PC-3 (cell line): Measurements from ENCODE around the gene FSTL3. TPM values are rescaled to one million over a fixed set of nuclear protein-coding genes. Genes with fewer than 3 reads are reported as not detected.

Source experiments
- ATAC-seq: fragments of 200-7000 bp; cut with Tn5 transposase; 2 replicates; pipeline ENCODE4 v1.9.1; 2020; ENCODE audit warnings: mild to moderate bottlenecking, moderate library complexity
- BruUV-seq: library from RNA; stranded (reverse); fragments of 400-500 nt; replicated peaks from 2 replicates; lab custom pipeline; 2021; lab: Mats Ljungman, UMichigan
- CTCF ChIA-PET: fragments of 300-600 bp; sonication (Branson Sonifier 250); formaldehyde crosslinking; loops from one replicate; lab custom pipeline; 2022; ENCODE audit warnings: antibody characterized with exemption; lab: Charles Lee
- POLR2A ChIA-PET: fragments of 300-600 bp; sonication (Branson Sonifier 250); formaldehyde crosslinking; loops from one replicate; lab custom pipeline; 2022; ENCODE audit warnings: antibody characterized with exemption; ENCODE audit not compliant: unreplicated experiment; lab: Charles Lee
- DNase-seq: peaks from one replicate; pipeline ENCODE4 v3.0.0-alpha.2; 2015
- H2AFZ ChIP-seq: fragments of 300-600 bp; sonication (generic); 2 replicates; pipeline ENCODE4 v1.6.0; 2016; ENCODE audit warnings: antibody characterized with exemption, low read length
- H3F3A ChIP-seq: fragments of 300-600 bp; sonication (generic); one replicate; pipeline ENCODE4 v1.6.0; 2017; ENCODE audit warnings: antibody characterized with exemption, low read length, control low read depth, mild to moderate bottlenecking; ENCODE audit not compliant: unreplicated experiment
- H3K27ac ChIP-seq: fragments of 300-600 bp; sonication (generic); 2 replicates; pipeline ENCODE4 v1.5.1; 2016; ENCODE audit warnings: mild to moderate bottlenecking, low read length
- H3K27me3 ChIP-seq: fragments of 300-600 bp; sonication (generic); 2 replicates; pipeline ENCODE4 v1.6.1; 2016; ENCODE audit warnings: low read length, mixed read lengths
- H3K36me3 ChIP-seq: fragments of 300-600 bp; sonication (generic); 2 replicates; pipeline ENCODE4 v1.6.1; 2016; ENCODE audit warnings: low read depth, mixed run types, low read length, mixed read lengths
- H3K4me1 ChIP-seq: fragments of 300-600 bp; sonication (generic); 2 replicates; pipeline ENCODE4 v1.5.1; 2016; ENCODE audit warnings: low read length; ENCODE audit not compliant: insufficient read depth
- H3K4me2 ChIP-seq: fragments of 300-600 bp; sonication (generic); 2 replicates; pipeline ENCODE4 v1.6.0; 2016; ENCODE audit warnings: low read length
- H3K4me3 ChIP-seq: fragments of 300-600 bp; sonication (generic); 2 replicates; pipeline ENCODE4 v1.5.1; 2016; ENCODE audit warnings: mild to moderate bottlenecking, low read length, mixed read lengths
- H3K79me2 ChIP-seq: fragments of 300-600 bp; sonication (generic); 2 replicates; pipeline ENCODE4 v1.6.1; 2017; ENCODE audit warnings: low read length, mixed read lengths
- H3K9ac ChIP-seq: fragments of 300-600 bp; sonication (generic); 2 replicates; pipeline ENCODE4 v1.6.0; 2016; ENCODE audit warnings: mild to moderate bottlenecking, low read length
- H3K9me2 ChIP-seq: fragments of 300-600 bp; sonication (generic); replicated peaks from 2 replicates; pipeline ENCODE4 v1.6.1; 2016; ENCODE audit warnings: mixed run types, low read length, mixed read lengths
- H3K9me3 ChIP-seq: fragments of 300-600 bp; sonication (generic); 2 replicates; pipeline ENCODE4 v1.6.1; 2016; ENCODE audit warnings: low read length, mixed read lengths
- H4K20me1 ChIP-seq: fragments of 300-600 bp; sonication (generic); 2 replicates; pipeline ENCODE4 v1.6.1; 2016; ENCODE audit warnings: low read length, mixed read lengths
- EZH2 ChIP-seq: fragments of 300-600 bp; sonication (generic); IDR thresholded peaks from one replicate; pipeline ENCODE4 v1.6.1; 2017; ENCODE audit warnings: antibody characterized with exemption, mild to moderate bottlenecking, low read length; ENCODE audit not compliant: unreplicated experiment
- EZH2phosphoT487 ChIP-seq: fragments of 300-600 bp; sonication (generic); IDR thresholded peaks from 2 replicates; pipeline ENCODE4 v1.6.1; 2018; ENCODE audit warnings: mild to moderate bottlenecking, antibody characterized with exemption, low read length, borderline replicate concordance
- intact Hi-C: fragments of 100-400 bp; cut with micrococcal nuclease; formaldehyde crosslinking; loops from 2 replicates; pipeline ENCODE4 v1.9.0; 2023
- total RNA-seq: library from RNA; depleted of rRNA; stranded (reverse); fragments of >200 nt; gene quantifications from 2 replicates; pipeline ENCODE4 v1.2.3, GENCODE V29; 2014
- TF ChIP-seq, protein P1 (sequence below): fragments of 300-600 bp; sonication (generic); conservative IDR thresholded peaks from 2 replicates; pipeline ENCODE4 v1.5.1; 2017; ENCODE audit warnings: antibody characterized with exemption, low read depth, mild to moderate bottlenecking, low read length

Gene FSTL3
- total RNA-seq, 1 experiment from 2014 or later: 53.3 TPM

DNA sequence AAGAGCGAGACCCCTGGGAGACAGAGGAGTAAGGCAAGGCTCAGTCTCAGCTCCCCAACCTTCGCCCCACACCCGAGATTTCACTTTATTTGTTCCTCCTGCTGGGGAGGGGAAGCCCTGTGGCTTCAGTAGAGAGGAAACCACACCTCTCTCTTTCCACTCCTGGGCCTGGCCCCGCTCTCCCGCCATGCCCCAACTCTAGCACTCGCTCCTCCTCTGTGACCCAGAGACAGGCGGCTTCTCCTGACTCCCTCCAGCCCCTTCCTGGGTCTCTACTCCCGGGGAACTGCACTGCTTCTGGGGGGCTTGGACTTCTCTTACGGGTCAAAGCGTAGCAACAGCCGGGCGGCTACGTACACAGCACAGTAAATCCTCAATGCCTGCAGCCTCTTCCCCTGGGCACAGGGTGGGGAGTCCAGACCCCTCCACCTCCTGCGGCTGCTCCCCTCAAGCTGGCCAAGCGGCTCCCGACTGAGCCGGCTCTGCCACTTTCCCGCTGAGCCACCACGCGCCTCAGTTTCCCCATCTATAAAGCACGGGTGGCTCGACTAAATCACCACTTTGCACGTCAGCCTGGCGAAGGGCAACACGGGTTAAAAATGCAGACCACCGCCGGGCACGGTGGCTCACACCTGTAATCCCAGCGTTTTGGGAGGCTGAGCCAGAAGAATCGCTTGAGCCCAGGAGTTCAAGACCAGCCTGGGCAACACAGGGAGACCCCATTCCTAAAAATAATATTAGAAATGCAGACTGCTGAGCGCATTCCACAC is 14.6 kb upstream of the FSTL3 start:
- intact Hi-C loops: no loop called here
- Histone ChIP-seq H3K36me3 (no peaks in the 10 kb centered on the region), H3K27ac (peak overlapping the region; percentile 70), H2AFZ (no peak overlapping the region), H3K4me2 (peak overlapping the region; percentile 99), H3F3A (no peaks in the 10 kb centered on the region), H3K9me2 (no peaks in the 10 kb centered on the region), H3K9me3 (no peaks in the 10 kb centered on the region), H4K20me1 (peaks cover 44% of the 10 kb centered on the region), H3K79me2 (peaks cover 63% of the 10 kb centered on the region), H3K4me1 (peaks cover 21% of the 10 kb centered on the region), H3K27me3 (no peaks in the 10 kb centered on the region), H3K9ac (peak overlapping the region; percentile 99), H3K4me3 (peak overlapping the region; percentile 88)
- TF ChIP-seq, protein P1, sequence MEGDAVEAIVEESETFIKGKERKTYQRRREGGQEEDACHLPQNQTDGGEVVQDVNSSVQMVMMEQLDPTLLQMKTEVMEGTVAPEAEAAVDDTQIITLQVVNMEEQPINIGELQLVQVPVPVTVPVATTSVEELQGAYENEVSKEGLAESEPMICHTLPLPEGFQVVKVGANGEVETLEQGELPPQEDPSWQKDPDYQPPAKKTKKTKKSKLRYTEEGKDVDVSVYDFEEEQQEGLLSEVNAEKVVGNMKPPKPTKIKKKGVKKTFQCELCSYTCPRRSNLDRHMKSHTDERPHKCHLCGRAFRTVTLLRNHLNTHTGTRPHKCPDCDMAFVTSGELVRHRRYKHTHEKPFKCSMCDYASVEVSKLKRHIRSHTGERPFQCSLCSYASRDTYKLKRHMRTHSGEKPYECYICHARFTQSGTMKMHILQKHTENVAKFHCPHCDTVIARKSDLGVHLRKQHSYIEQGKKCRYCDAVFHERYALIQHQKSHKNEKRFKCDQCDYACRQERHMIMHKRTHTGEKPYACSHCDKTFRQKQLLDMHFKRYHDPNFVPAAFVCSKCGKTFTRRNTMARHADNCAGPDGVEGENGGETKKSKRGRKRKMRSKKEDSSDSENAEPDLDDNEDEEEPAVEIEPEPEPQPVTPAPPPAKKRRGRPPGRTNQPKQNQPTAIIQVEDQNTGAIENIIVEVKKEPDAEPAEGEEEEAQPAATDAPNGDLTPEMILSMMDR: no peak
- TF ChIP-seq EZH2 (no peak), EZH2phosphoT487 (no peak)
- CTCF ChIA-PET: no interaction called here
- TSS peak; percentile 55 for BruUV-seq
- POLR2A ChIA-PET: interaction anchor here (0.6 kb wide), 1 partner anchor 246 kb away, joined by 3 read pairs; no protein-coding TSS in a partner anchor
- DNase-seq (no peak), ATAC-seq (peak; percentile 40)

- Histone ChIP-seq H3K4me2 (peak overlapping the region; percentile 99), H3K9ac (peak overlapping the region; percentile 99), H3K4me3 (peak overlapping the region; percentile 88), H3K27me3 (no peaks in the 10 kb centered on the region), H3K79me2 (peaks cover 56% of the 10 kb centered on the region), H3K36me3 (no peaks in the 10 kb centered on the region), H3K9me3 (no peaks in the 10 kb centered on the region), H2AFZ (no peak overlapping the region), H3F3A (no peaks in the 10 kb centered on the region), H3K4me1 (peaks cover 21% of the 10 kb centered on the region), H4K20me1 (peaks cover 36% of the 10 kb centered on the region), H3K27ac (peak overlapping the region; percentile 70), H3K9me2 (no peaks in the 10 kb centered on the region)
- intact Hi-C loops: no loop called here
- BruUV-seq: no TSS peak
- DNase-seq: peak; percentile 38
- CTCF ChIA-PET: no interaction called here
- no peak for TF ChIP-seq EZH2
- TF ChIP-seq, protein P1: no peak
- ATAC-seq: no peak; the same call in 1 of the 2 replicates
- POLR2A ChIA-PET: no interaction called here
Measured at GRCh38 chr19:662207-662961, 13.8 kb upstream of the FSTL3 start.
